Middle frontal gyrus (tissue), 1 donor: Measurements from ENCODE around the gene TMEM235.

ENCODE experiments used
- DNase-seq: peaks from one replicate; pipeline ENCODE4 v3.0.0-alpha.2; 2015; ENCODE audit warnings: low spot score; ENCODE audit errors: extremely low spot score

The TMEM235 gene

GRCh38 chr17:78271419-78272170, 40.2 kb downstream of the TMEM235 start:
- no peak for DNase-seq

GRCh38 chr17:78272181-78272913, 40.9 kb downstream of the TMEM235 start:
- DNase-seq = no peak

GRCh38 chr17:78272914-78273258, 41.5 kb downstream of the TMEM235 start:
- DNase-seq = no peak

GRCh38 chr17:78273813-78274212, 42.4 kb downstream of the TMEM235 start:
- DNase-seq = no peak

- DNase-seq = no peak
These were observed 43.9 kb downstream of the TMEM235 start for GRCh38 chr17:78275355-78275754.

- DNase-seq = no peak
These were observed 44.9 kb downstream of the TMEM235 start for GRCh38 chr17:78276098-78276887.

GRCh38 chr17:78278139-78278741, 46.8 kb downstream of the TMEM235 start:
- DNase-seq = no peak

- no peak for DNase-seq
These were observed 48.0 kb downstream of the TMEM235 start for GRCh38 chr17:78279360-78279990.

GRCh38 chr17:78281249-78281845, 49.9 kb downstream of the TMEM235 start:
- no peak for DNase-seq

- no peak for DNase-seq
These were observed 52.7 kb downstream of the TMEM235 start for GRCh38 chr17:78284146-78284545.

GRCh38 chr17:78289004-78289403, 57.6 kb downstream of the TMEM235 start:
- DNase-seq = no peak

GRCh38 chr17:78289802-78290363, 58.5 kb downstream of the TMEM235 start:
- peak; percentile 28 for DNase-seq
